Thoracic aorta (tissue), 2 donors: ENCODE measurements around the gene TNRC6C. TPM values are rescaled to one million over a fixed set of nuclear protein-coding genes. Genes with fewer than 3 reads are reported as not detected.

Experiments
- ATAC-seq: fragments of 150-250 bp; one replicate; pipeline ENCODE4 v1.8.0; 2017; ENCODE audit warnings: low read depth; ENCODE audit not compliant: insufficient number of reproducible peaks, low FRiP score
- DNase-seq: peaks from one replicate; pipeline ENCODE4 v3.0.0-alpha.2; 2020; ENCODE audit warnings: low spot score
- H3K27ac ChIP-seq, 2 donors: fragments of 200-600 bp; sonication (generic); 1 replicate in 1 of 2; 2 replicates in 1 of 2; pipeline ENCODE4 v1.5.1; 2016; ENCODE audit warnings: mild to moderate bottlenecking in 2 of 2, moderate library complexity in 2 of 2
- H3K27me3 ChIP-seq: fragments of 200-600 bp; sonication (generic); replicated peaks from 2 replicates; pipeline ENCODE4 v1.6.0; 2016; ENCODE audit warnings: mild to moderate bottlenecking; ENCODE audit not compliant: insufficient read depth
- H3K36me3 ChIP-seq: fragments of 200-600 bp; sonication (generic); one replicate; pipeline ENCODE4 v1.5.1; 2016
- H3K4me1 ChIP-seq, 2 donors: fragments of 200-600 bp; sonication (generic); 1 replicate in 1 of 2; 2 replicates in 1 of 2; pipeline versions ENCODE4 v1.5.1 to v1.6.0; 2016; ENCODE audit warnings: low read depth in 2 of 2, mild to moderate bottlenecking in 1 of 2; ENCODE audit not compliant: control insufficient read depth in 1 of 2
- H3K4me3 ChIP-seq: fragments of 200-600 bp; sonication (generic); 2 replicates; pipeline ENCODE4 v1.5.1; 2016; ENCODE audit warnings: mild to moderate bottlenecking
- H3K9me3 ChIP-seq: fragments of 200-600 bp; sonication (generic); 2 replicates; pipeline ENCODE4 v1.5.1; 2016
- CTCF ChIP-seq: fragments of 200-600 bp; sonication (generic); IDR thresholded peaks from one replicate; pipeline ENCODE4 v1.5.1; 2019; ENCODE audit warnings: antibody characterized with exemption
- total RNA-seq, 2 donors: library from RNA; depleted of rRNA; stranded (reverse); fragments of >200 nt; gene quantifications; one replicate each; pipeline versions ENCODE4 v1.1.0 to v1.2.3, GENCODE V29; 2016

The TNRC6C gene
- total RNA-seq, 2 donors from 2014 or later = 27.8 to 41.1 TPM

GRCh38 chr17:77957235-77957856 is 1.2 kb upstream of the TNRC6C start:
- Histone ChIP-seq H3K36me3 (no peaks in the 10 kb centered on the region), H3K4me3 (peak overlapping the region; percentile 92), H3K4me1 (peaks cover 14 to 27% of the 10 kb centered on the region in 2 donors), H3K27ac (peak overlapping the region; percentile 63 to 65), H3K27me3 (no peaks in the 10 kb centered on the region), H3K9me3 (no peaks in the 10 kb centered on the region)
- DNase-seq (no peak), ATAC-seq (no peak)
- no peak for TF ChIP-seq CTCF

- DNase-seq (no peak), ATAC-seq (no peak)
- no peaks in the 10 kb centered on the region for H3K27me3 ChIP-seq
- peaks cover 27 to 37% of the 10 kb centered on the region in 2 donors for H3K4me1 ChIP-seq
- peak overlapping the region; percentile 92 for H3K4me3 ChIP-seq
- peak overlapping the region in 1 of 2 donors; percentile 74 for H3K27ac ChIP-seq
- H3K36me3 ChIP-seq = no peaks in the 10 kb centered on the region
- TF ChIP-seq CTCF = no peak
- no peaks in the 10 kb centered on the region for H3K9me3 ChIP-seq
Measured at GRCh38 chr17:77958716-77959125, 218 bp downstream of the TNRC6C start.

- Histone ChIP-seq H3K4me1 (peaks cover 30 to 43% of the 10 kb centered on the region in 2 donors), H3K9me3 (no peaks in the 10 kb centered on the region), H3K36me3 (no peaks in the 10 kb centered on the region), H3K27ac (peak overlapping the region; percentile 56 to 60), H3K27me3 (no peaks in the 10 kb centered on the region), H3K4me3 (peak overlapping the region; percentile 83)
- TF ChIP-seq CTCF = no peak
- ATAC-seq (no peak), DNase-seq (no peak)
Measured at GRCh38 chr17:77959126-77959925, 823 bp downstream of the TNRC6C start.

GRCh38 chr17:77959926-77960521 is 1.5 kb downstream of the TNRC6C start:
- no peaks in the 10 kb centered on the region for H3K36me3 ChIP-seq
- H3K4me1 ChIP-seq = peaks cover 30 to 47% of the 10 kb centered on the region in 2 donors
- H3K27ac ChIP-seq = peak overlapping the region in 1 of 2 donors; percentile 60

More at GRCh38 chr17:77959926-77960521, 1.5 kb downstream of the TNRC6C start:
- Histone ChIP-seq H3K27me3 (no peaks in the 10 kb centered on the region), H3K9me3 (no peaks in the 10 kb centered on the region), H3K4me3 (peak overlapping the region; percentile 83)
- ATAC-seq = no peak
- TF ChIP-seq CTCF = no peak
- DNase-seq = no peak
